SK-N-SH (cell line): Measurements from ENCODE around the gene ABLIM1. TPM values are rescaled to one million over a fixed set of nuclear protein-coding genes. Genes with fewer than 3 reads are reported as not detected.

Experiments
- CTCF ChIA-PET: fragments of 300-600, 350-600 bp; formaldehyde crosslinking; extraction: SDS; loops from one replicate; lab custom pipeline; 2021; lab: Yijun Ruan, JAX
- POLR2A ChIA-PET: fragments of 350-600 bp; sonication (Branson Sonifier 250); formaldehyde crosslinking; extraction: SDS; loops from one replicate; lab custom pipeline; 2020; ENCODE audit warnings: antibody characterized with exemption, inconsistent platforms; lab: Yijun Ruan, JAX
- DNase-seq: peaks from one replicate; pipeline ENCODE4 v3.0.0; 2012
- H2AFZ ChIP-seq: fragments of 200-600 bp; sonication (generic); 2 replicates; pipeline ENCODE4 v1.8.1; 2016; ENCODE audit warnings: antibody characterized with exemption, mild to moderate bottlenecking, low read depth
- H3F3A ChIP-seq: fragments of 200-600 bp; sonication (generic); replicated peaks from 2 replicates; pipeline ENCODE3; 2016; ENCODE audit warnings: antibody characterized with exemption, mild to moderate bottlenecking; ENCODE audit not compliant: insufficient read depth
- H3K27ac ChIP-seq, 2 experiments: fragments of 200-500 bp in 1 of 2; fragments of 200-600 bp in 1 of 2; sonication (Bioruptor generic) in 1 of 2; sonication (generic), shearing (Covaris generic) in 1 of 2; 2 replicates each; pipeline versions ENCODE4 v1.5.1 to v1.6.1; 2014 to 2016; ENCODE audit warnings: low read depth in 2 of 2, inconsistent platforms in 1 of 2, low read length in 1 of 2, mild to moderate bottlenecking in 1 of 2, mixed read lengths in 1 of 2
- H3K27me3 ChIP-seq: fragments of 200-600 bp; sonication (generic), shearing (Covaris generic); 2 replicates; pipeline ENCODE4 v1.6.1; 2016; ENCODE audit warnings: mixed run types; ENCODE audit not compliant: insufficient read depth
- H3K36me3 ChIP-seq, 2 experiments: fragments of 200-500 bp in 1 of 2; fragments of 200-600 bp in 1 of 2; sonication (Bioruptor generic) in 1 of 2; sonication (generic) in 1 of 2; replicated peaks in 1 of 2; 2 replicates each; pipeline versions ENCODE3 to v1.5.1; 2014 to 2016; ENCODE audit warnings: low read length in 1 of 2, mild to moderate bottlenecking in 1 of 2; ENCODE audit not compliant: insufficient read depth in 2 of 2, control insufficient read depth in 1 of 2
- H3K4me1 ChIP-seq, 2 experiments: fragments of 200-500 bp in 1 of 2; fragments of 200-600 bp in 1 of 2; sonication (Bioruptor generic) in 1 of 2; sonication (generic), shearing (Covaris generic) in 1 of 2; 2 replicates each; pipeline versions ENCODE4 v1.5.1 to v1.6.1; 2014 to 2016; ENCODE audit warnings: low read depth in 1 of 2, low read length in 1 of 2, mixed run types in 1 of 2; ENCODE audit not compliant: insufficient read depth in 2 of 2, control insufficient read depth in 1 of 2
- H3K4me2 ChIP-seq: fragments of 200-600 bp; sonication (generic), shearing (Covaris generic); 2 replicates; pipeline ENCODE4 v1.6.1; 2017; ENCODE audit warnings: mixed run types
- H3K4me3 ChIP-seq, 2 experiments: fragments of 200-500 bp in 1 of 2; fragments of 200-600 bp in 1 of 2; sonication (Bioruptor generic) in 1 of 2; sonication (generic), shearing (Covaris generic) in 1 of 2; 2 replicates each; pipeline versions ENCODE4 v1.5.1 to v1.8.1; 2014 to 2016; ENCODE audit warnings: low read depth in 2 of 2, inconsistent platforms in 1 of 2, low read length in 1 of 2, mild to moderate bottlenecking in 1 of 2, mixed read lengths in 1 of 2, moderate library complexity in 1 of 2
- H3K79me2 ChIP-seq: fragments of 200-600 bp; sonication (generic); 2 replicates; pipeline ENCODE4 v1.8.1; 2017; ENCODE audit warnings: mild to moderate bottlenecking; ENCODE audit not compliant: insufficient read depth
- H3K9ac ChIP-seq: fragments of 200-600 bp; sonication (generic); 2 replicates; pipeline ENCODE4 v1.6.1; 2017; ENCODE audit warnings: mixed run types
- H3K9me2 ChIP-seq: fragments of 200-600 bp; sonication (generic); 2 replicates; pipeline ENCODE4 v1.6.1; 2017; ENCODE audit warnings: mixed run types
- H3K9me3 ChIP-seq: fragments of 200-600 bp; sonication (generic); 2 replicates; pipeline ENCODE4 v1.6.1; 2017; ENCODE audit warnings: mixed run types, mild to moderate bottlenecking, moderate library complexity
- H4K20me1 ChIP-seq: fragments of 200-600 bp; sonication (generic); 2 replicates; pipeline ENCODE4 v1.6.1; 2017; ENCODE audit warnings: mild to moderate bottlenecking, mixed run types; ENCODE audit not compliant: insufficient read depth
- CHD2 ChIP-seq: fragments of 150-350 bp; IDR thresholded peaks from 2 replicates; pipeline ENCODE4 v1.6.1; 2018; ENCODE audit warnings: low read length; ENCODE audit not compliant: partially characterized antibody
- EP300 ChIP-seq, 2 experiments: IDR thresholded peaks; 2 replicates each; pipeline versions ENCODE4 v1.4.0 to v1.6.1; 2012; ENCODE audit warnings: borderline replicate concordance in 1 of 2, low read depth in 1 of 2, low read length in 1 of 2
- FOSL2 ChIP-seq: IDR thresholded peaks from 2 replicates; pipeline ENCODE4 v1.4.0; 2012; ENCODE audit warnings: low read depth, mild to moderate bottlenecking, moderate library complexity, borderline replicate concordance
- FOXJ3 ChIP-seq: sonication (generic); formaldehyde crosslinking; IDR thresholded peaks from 2 replicates; pipeline ENCODE4 v1.5.1; 2020; ENCODE audit warnings: mild to moderate bottlenecking, missing genetic modification reagents
- GABPA ChIP-seq: IDR thresholded peaks from 2 replicates; pipeline ENCODE4 v1.4.0; 2012; ENCODE audit warnings: low read depth, mild to moderate bottlenecking
- GATA2 ChIP-seq: sonication (generic); formaldehyde crosslinking; IDR thresholded peaks from 2 replicates; pipeline ENCODE4 v1.5.0; 2020; ENCODE audit warnings: mild to moderate bottlenecking, missing genetic modification reagents
- IRF3 ChIP-seq: fragments of 150-350 bp; IDR thresholded peaks from 2 replicates; pipeline ENCODE4 v1.6.1; 2016; ENCODE audit warnings: mild to moderate bottlenecking, low read depth, low read length
- JUND ChIP-seq: IDR thresholded peaks from 2 replicates; pipeline ENCODE4 v1.4.0; 2012
- MAX ChIP-seq: IDR thresholded peaks from 2 replicates; pipeline ENCODE4 v1.4.0; 2012; ENCODE audit warnings: low read depth
- MEF2A ChIP-seq: IDR thresholded peaks from 2 replicates; pipeline ENCODE4 v1.4.0; 2012; ENCODE audit warnings: low read depth, borderline replicate concordance
- NFIC ChIP-seq: IDR thresholded peaks from 2 replicates; pipeline ENCODE4 v1.4.0; 2012; ENCODE audit warnings: borderline replicate concordance
- NRF1 ChIP-seq: IDR thresholded peaks from 2 replicates; pipeline ENCODE4 v1.6.1; 2012; ENCODE audit warnings: low read depth, mild to moderate bottlenecking, low read length
- PBX3 ChIP-seq: IDR thresholded peaks from 2 replicates; pipeline ENCODE4; 2012
- POLR2AphosphoS5 ChIP-seq: IDR thresholded peaks from 2 replicates; pipeline ENCODE4 v1.6.1; 2012; ENCODE audit warnings: low read depth, low read length
- RAD21 ChIP-seq: IDR thresholded peaks from 2 replicates; pipeline ENCODE4 v1.6.1; 2012; ENCODE audit warnings: mild to moderate bottlenecking, low read length
- RCOR1 ChIP-seq: fragments of 150-350 bp; IDR thresholded peaks from 2 replicates; pipeline ENCODE4 v1.6.1; 2017; ENCODE audit warnings: antibody characterized with exemption, low read length
- REST ChIP-seq: IDR thresholded peaks from 2 replicates; pipeline ENCODE4 v1.6.1; 2012; ENCODE audit warnings: mild to moderate bottlenecking, low read depth, low read length, moderate library complexity
- RFX5 ChIP-seq: IDR thresholded peaks from 2 replicates; pipeline ENCODE4 v1.6.1; 2012; ENCODE audit warnings: mild to moderate bottlenecking, improper control_type of control experiment, low read length
- RXRA ChIP-seq: IDR thresholded peaks from 2 replicates; pipeline ENCODE4 v1.4.0; 2012; ENCODE audit warnings: low read depth, mild to moderate bottlenecking, borderline replicate concordance
- SIN3A ChIP-seq: IDR thresholded peaks from 2 replicates; pipeline ENCODE4 v1.6.1; 2012; ENCODE audit warnings: low read depth, mild to moderate bottlenecking, low read length, moderate library complexity, borderline replicate concordance
- SMC3 ChIP-seq: IDR thresholded peaks from 2 replicates; pipeline ENCODE4 v1.6.1; 2012; ENCODE audit warnings: low read depth, low read length, improper control_type of control experiment
- TCF12 ChIP-seq: IDR thresholded peaks from 2 replicates; pipeline ENCODE4 v1.4.0; 2012
- ZBTB33 ChIP-seq: IDR thresholded peaks from 2 replicates; pipeline ENCODE4 v1.4.0; 2012; ENCODE audit warnings: low read depth, borderline replicate concordance
- WGBS: methylation state at CpG from one replicate; pipeline ENCODE4 v1.1.6; 2017; ENCODE audit warnings: low lambda C conversion rate; 5-methylcytosine and 5-hydroxymethylcytosine counted together
- polyA plus RNA-seq, 3 experiments: library from polyadenylated mRNA; depleted of rRNA; stranded (reverse); fragments of >200 nt; gene quantifications; 2 replicates each; pipeline ENCODE4 v1.2.3, GENCODE V29; 2012
- TF ChIP-seq, protein P1 (sequence below): IDR thresholded peaks from 2 replicates; pipeline ENCODE4 v1.4.0; 2012; ENCODE audit warnings: low read depth, borderline replicate concordance
- TF ChIP-seq, protein P2 (sequence below): fragments of 150-350 bp; IDR thresholded peaks from 2 replicates; pipeline ENCODE4 v1.6.1; 2017; ENCODE audit warnings: antibody characterized with exemption, low read length, low read depth, borderline replicate concordance

Gene ABLIM1
- polyA plus RNA-seq, 1 of the 3 experiments (the other 2 are of a cell fraction), result 16.1 TPM

DNA sequence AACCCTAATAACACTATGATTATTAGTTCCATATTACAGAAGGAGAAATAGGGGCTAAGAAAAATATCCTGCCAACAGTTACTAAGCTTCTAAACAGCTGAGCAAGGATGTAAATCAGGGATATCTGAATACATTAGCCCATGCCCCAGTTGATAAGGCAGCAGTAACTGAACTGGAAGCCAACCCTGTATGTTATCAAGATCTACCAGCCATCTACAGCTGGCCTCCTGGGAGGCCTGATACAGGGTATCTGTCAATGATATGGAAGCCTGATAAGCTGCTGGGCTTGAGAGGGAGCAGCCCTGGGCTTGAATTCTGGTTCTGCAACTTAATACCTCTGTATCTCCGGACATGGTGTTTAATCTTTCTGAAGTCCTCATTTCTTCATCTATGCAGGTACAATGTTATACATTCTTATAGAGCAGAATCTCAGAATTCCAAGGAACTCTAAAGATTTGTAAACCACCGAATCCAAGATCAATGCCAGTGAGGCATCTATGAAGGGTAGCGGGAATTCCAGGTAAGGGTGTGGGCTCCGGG is 215.9 kb downstream of the ABLIM1 start:
- Histone ChIP-seq H4K20me1 (no peaks in the 10 kb centered on the region), H3K4me1 (peaks cover 0 to 3% of the 10 kb centered on the region in 2 experiments; a peak in 1 of 4 replicates), H3K79me2 (no peaks in the 10 kb centered on the region), H3K27me3 (no peaks in the 10 kb centered on the region), H3K4me3 (no peak overlapping the region), H3K4me2 (no peak overlapping the region), H2AFZ (no peak overlapping the region), H3F3A (no peaks in the 10 kb centered on the region), H3K27ac (no peak overlapping the region), H3K9ac (no peak overlapping the region), H3K9me3 (no peaks in the 10 kb centered on the region), H3K36me3 (peaks cover 6 to 45% of the 10 kb centered on the region in 2 experiments), H3K9me2 (no peaks in the 10 kb centered on the region)
- DNase-seq, result peak; percentile 38
- POLR2A ChIA-PET, result interaction anchor here (1.8 kb wide), 1 partner anchor 138 kb away, joined by 4 read pairs; no protein-coding TSS in a partner anchor
- CTCF ChIA-PET, result interaction anchor here (0.6 to 1.2 kb wide), 6 partner anchors 19 to 1295 kb away, joined by 3 to 6 read pairs (median 3); no protein-coding TSS in a partner anchor
- 81% methylated on average over 4 of the region's 4 CpGs for WGBS
- TF ChIP-seq NRF1, result no peak
- TF ChIP-seq SMC3, result no peak
- TF ChIP-seq, protein P1, sequence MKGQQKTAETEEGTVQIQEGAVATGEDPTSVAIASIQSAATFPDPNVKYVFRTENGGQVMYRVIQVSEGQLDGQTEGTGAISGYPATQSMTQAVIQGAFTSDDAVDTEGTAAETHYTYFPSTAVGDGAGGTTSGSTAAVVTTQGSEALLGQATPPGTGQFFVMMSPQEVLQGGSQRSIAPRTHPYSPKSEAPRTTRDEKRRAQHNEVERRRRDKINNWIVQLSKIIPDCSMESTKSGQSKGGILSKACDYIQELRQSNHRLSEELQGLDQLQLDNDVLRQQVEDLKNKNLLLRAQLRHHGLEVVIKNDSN, result no peak
- no peak for TF ChIP-seq MAX
- no peak for TF ChIP-seq RFX5
- no peak for TF ChIP-seq PBX3
- TF ChIP-seq, protein P2, sequence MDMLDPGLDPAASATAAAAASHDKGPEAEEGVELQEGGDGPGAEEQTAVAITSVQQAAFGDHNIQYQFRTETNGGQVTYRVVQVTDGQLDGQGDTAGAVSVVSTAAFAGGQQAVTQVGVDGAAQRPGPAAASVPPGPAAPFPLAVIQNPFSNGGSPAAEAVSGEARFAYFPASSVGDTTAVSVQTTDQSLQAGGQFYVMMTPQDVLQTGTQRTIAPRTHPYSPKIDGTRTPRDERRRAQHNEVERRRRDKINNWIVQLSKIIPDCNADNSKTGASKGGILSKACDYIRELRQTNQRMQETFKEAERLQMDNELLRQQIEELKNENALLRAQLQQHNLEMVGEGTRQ, result no peak
- TF ChIP-seq SIN3A, result no peak
- TF ChIP-seq POLR2AphosphoS5, result no peak
- no peak for TF ChIP-seq RXRA
- TF ChIP-seq CHD2, result peak; percentile 51
- TF ChIP-seq GABPA, result no peak
- TF ChIP-seq ZBTB33, result no peak
- TF ChIP-seq JUND, result no peak
- TF ChIP-seq IRF3, result no peak
- no peak for TF ChIP-seq REST
- peak; percentile 93 for TF ChIP-seq GATA2
- TF ChIP-seq NFIC, result no peak
- peak in 1 of 2 experiments; percentile 78; a peak in 1 of 4 replicates for TF ChIP-seq EP300 (IDR thresholded peaks at IDR 0.05; ENCODE audit: borderline replicate concordance in 1 of 2, low read depth in 1 of 2, low read length in 1 of 2)
- TF ChIP-seq RCOR1, result peak; percentile 79
- TF ChIP-seq MEF2A, result no peak
- TF ChIP-seq FOXJ3 (CRISPR knock-in tag), result no peak
- TF ChIP-seq RAD21, result no peak
- TF ChIP-seq FOSL2, result no peak
- no peak for TF ChIP-seq TCF12
